Neutrophil (primary cell): ENCODE measurements around the gene LDHB.
"Not testable (repeated sequence)": the region's sequence is repeated elsewhere in the genome, so short reads cannot be mapped to it uniquely, and the experiment has no call there.

Source experiments
- H3K27ac ChIP-seq: fragments of 200-600 bp; sonication (generic); 2 replicates; pipeline ENCODE4 v1.5.1; 2016; ENCODE audit warnings: mild to moderate bottlenecking, moderate library complexity
- H3K27me3 ChIP-seq: fragments of 200-600 bp; sonication (generic); 2 replicates; pipeline ENCODE4 v1.6.0; 2016; ENCODE audit warnings: mild to moderate bottlenecking
- H3K36me3 ChIP-seq: fragments of 200-600 bp; sonication (generic); 2 replicates; pipeline ENCODE4 v1.5.1; 2017
- H3K4me1 ChIP-seq, 2 experiments: fragments of 200-600 bp in 1 of 2; sonication (generic) in 1 of 2; 1 replicate in 1 of 2; 2 replicates in 1 of 2; pipeline versions ENCODE4 v1.5.1 to v1.6.1; 2013 to 2016; ENCODE audit warnings: low read depth in 1 of 2, low read length in 1 of 2, mild to moderate bottlenecking in 1 of 2, moderate library complexity in 1 of 2; ENCODE audit not compliant: control insufficient read depth in 1 of 2, insufficient read depth in 1 of 2
- H3K4me3 ChIP-seq, 2 experiments: fragments of 200-600 bp in 1 of 2; sonication (generic) in 1 of 2; 1 replicate in 1 of 2; 2 replicates in 1 of 2; pipeline ENCODE4 v1.5.1; 2013 to 2016; ENCODE audit warnings: low read depth in 1 of 2, low read length in 1 of 2, mild to moderate bottlenecking in 1 of 2, moderate library complexity in 1 of 2
- H3K9me3 ChIP-seq: fragments of 200-600 bp; sonication (generic); 2 replicates; pipeline ENCODE4 v1.5.1; 2016
- CTCF ChIP-seq: fragments of 200-600 bp; sonication (generic); IDR thresholded peaks from 2 replicates; pipeline ENCODE4 v1.5.1; 2016; ENCODE audit warnings: antibody characterized with exemption

The LDHB gene

GRCh38 chr12:21672146-21672545, 14.5 kb upstream of the LDHB start:
- no peaks in the 10 kb centered on the region for H3K9me3 ChIP-seq
- TF ChIP-seq CTCF, result no peak
- no peaks in the 10 kb centered on the region for H3K27me3 ChIP-seq
- H3K4me3 ChIP-seq, result no peak overlapping the region
- H3K4me1 ChIP-seq, result no peaks in the 10 kb centered on the region
- H3K36me3 ChIP-seq, result no peaks in the 10 kb centered on the region
- H3K27ac ChIP-seq, result no peak overlapping the region

GRCh38 chr12:21666722-21667121, 9.1 kb upstream of the LDHB start:
- H3K4me3 ChIP-seq, result no peak overlapping the region
- no peaks in the 10 kb centered on the region for H3K4me1 ChIP-seq
- no peak overlapping the region for H3K27ac ChIP-seq
- no peaks in the 10 kb centered on the region for H3K36me3 ChIP-seq
- H3K27me3 ChIP-seq, result no peaks in the 10 kb centered on the region
- TF ChIP-seq CTCF, result no peak
- no peaks in the 10 kb centered on the region for H3K9me3 ChIP-seq

- no peak overlapping the region for H3K27ac ChIP-seq
- H3K36me3 ChIP-seq, result no peaks in the 10 kb centered on the region
- H3K4me1 ChIP-seq, result no peaks in the 10 kb centered on the region
- no peak for TF ChIP-seq CTCF
- no peaks in the 10 kb centered on the region for H3K27me3 ChIP-seq
- H3K4me3 ChIP-seq, result no peak overlapping the region
- no peaks in the 10 kb centered on the region for H3K9me3 ChIP-seq
Observed at GRCh38 chr12:21665816-21666215, 8.2 kb upstream of the LDHB start.

GRCh38 chr12:21662122-21662792, 4.6 kb upstream of the LDHB start:
- peaks cover 25% of the 10 kb centered on the region for H3K27me3 ChIP-seq
- no peak overlapping the region for H3K4me3 ChIP-seq
- no peak for TF ChIP-seq CTCF
- H3K4me1 ChIP-seq, result peaks cover 4 to 7% of the 10 kb centered on the region in 2 experiments
- H3K27ac ChIP-seq, result no peak overlapping the region
- no peaks in the 10 kb centered on the region for H3K36me3 ChIP-seq
- no peaks in the 10 kb centered on the region for H3K9me3 ChIP-seq

- not testable (repeated sequence) for H3K27ac ChIP-seq, H3K36me3 ChIP-seq, H3K9me3 ChIP-seq, H3K4me3 ChIP-seq
- peaks cover 29% of the 10 kb centered on the region for H3K27me3 ChIP-seq
- peaks cover 11 to 14% of the 10 kb centered on the region in 2 experiments for H3K4me1 ChIP-seq
Observed at GRCh38 chr12:21661396-21662093, 3.9 kb upstream of the LDHB start.

- peaks cover 13 to 27% of the 10 kb centered on the region in 2 experiments for H3K4me1 ChIP-seq
- no peak overlapping the region for H3K27ac ChIP-seq
- H3K36me3 ChIP-seq, result no peaks in the 10 kb centered on the region
- peaks cover 29% of the 10 kb centered on the region for H3K27me3 ChIP-seq
- no peaks in the 10 kb centered on the region for H3K9me3 ChIP-seq
- no peak overlapping the region for H3K4me3 ChIP-seq
- no peak for TF ChIP-seq CTCF
Observed at GRCh38 chr12:21659383-21659782, 1.7 kb upstream of the LDHB start.
